ENCODE measurements around the gene CROT. TPM values are rescaled to one million over a fixed set of nuclear protein-coding genes. Genes with fewer than 3 reads are reported as not detected.

Gene CROT
- total RNA-seq, 4 donors from 2014 or later: 10.9 to 13.1 (median 11.9) TPM

DNA sequence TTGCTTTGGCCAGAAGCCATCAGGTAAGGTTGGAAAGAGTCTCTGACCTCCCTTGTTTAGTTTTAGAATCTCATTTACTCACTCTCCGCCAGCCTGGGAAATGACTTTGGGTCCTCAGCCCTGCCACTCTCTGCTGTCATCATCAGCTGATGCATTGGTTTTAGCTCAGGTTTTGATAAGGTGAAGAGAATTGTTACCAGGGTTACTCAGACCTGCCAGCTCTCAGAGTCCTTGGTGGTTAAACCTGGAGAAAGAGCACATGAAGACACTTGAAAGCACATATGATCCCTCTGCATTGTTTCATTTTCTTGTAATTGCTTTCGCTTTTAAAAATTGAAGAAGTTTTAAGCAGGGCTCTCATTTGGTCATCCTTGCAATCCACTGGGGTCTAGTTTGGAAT lies 4.0 kb upstream of the CROT start:
- WGBS, 2 donors: 93 to 100% methylated on average over 2 of the region's 2 CpGs
- H3K36me3 ChIP-seq: peaks cover 0 to 30% (median 2%) of the 10 kb centered on the region in 3 donors
- DNase-seq (ENCODE audit: low spot score in 2 of 2): no peak

DNA sequence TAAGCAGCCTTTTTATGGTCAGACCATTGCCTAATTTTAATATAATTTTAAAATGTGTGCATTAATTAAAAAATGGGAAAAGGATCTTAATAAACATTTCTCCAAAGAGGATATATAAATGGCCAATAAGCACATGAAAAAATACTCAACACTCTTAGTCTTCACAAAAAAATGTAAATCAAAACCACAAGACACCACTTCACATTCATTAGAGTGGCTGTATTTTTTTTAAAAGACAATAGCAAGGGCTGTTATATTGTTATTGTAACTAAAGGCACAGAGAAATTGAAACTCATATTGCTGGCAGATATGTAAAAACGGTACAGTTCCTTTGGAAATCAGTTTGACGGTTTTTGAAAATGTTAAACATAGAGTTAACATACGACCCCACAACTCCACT lies 3.2 kb upstream of the CROT start:
- H3K4me3 ChIP-seq: no peak overlapping the region
- 51 to 58% methylated on average over 3 of the region's 3 CpGs for WGBS, 2 donors
- peaks cover 0 to 39% (median 13%) of the 10 kb centered on the region in 4 donors for H3K4me1 ChIP-seq
- TF ChIP-seq EP300 (IDR thresholded peaks at IDR 0.05) (no peak), POLR2A (IDR thresholded peaks at IDR 0.05) (no peak)
- TF ChIP-seq, protein P1, sequence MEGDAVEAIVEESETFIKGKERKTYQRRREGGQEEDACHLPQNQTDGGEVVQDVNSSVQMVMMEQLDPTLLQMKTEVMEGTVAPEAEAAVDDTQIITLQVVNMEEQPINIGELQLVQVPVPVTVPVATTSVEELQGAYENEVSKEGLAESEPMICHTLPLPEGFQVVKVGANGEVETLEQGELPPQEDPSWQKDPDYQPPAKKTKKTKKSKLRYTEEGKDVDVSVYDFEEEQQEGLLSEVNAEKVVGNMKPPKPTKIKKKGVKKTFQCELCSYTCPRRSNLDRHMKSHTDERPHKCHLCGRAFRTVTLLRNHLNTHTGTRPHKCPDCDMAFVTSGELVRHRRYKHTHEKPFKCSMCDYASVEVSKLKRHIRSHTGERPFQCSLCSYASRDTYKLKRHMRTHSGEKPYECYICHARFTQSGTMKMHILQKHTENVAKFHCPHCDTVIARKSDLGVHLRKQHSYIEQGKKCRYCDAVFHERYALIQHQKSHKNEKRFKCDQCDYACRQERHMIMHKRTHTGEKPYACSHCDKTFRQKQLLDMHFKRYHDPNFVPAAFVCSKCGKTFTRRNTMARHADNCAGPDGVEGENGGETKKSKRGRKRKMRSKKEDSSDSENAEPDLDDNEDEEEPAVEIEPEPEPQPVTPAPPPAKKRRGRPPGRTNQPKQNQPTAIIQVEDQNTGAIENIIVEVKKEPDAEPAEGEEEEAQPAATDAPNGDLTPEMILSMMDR (IDR thresholded peaks at IDR 0.05): no peak
- no peaks in the 10 kb centered on the region for H3K27me3 ChIP-seq
- no peak overlapping the region for H3K27ac ChIP-seq
- no peak for DNase-seq (ENCODE audit: low spot score in 2 of 2)
- H3K36me3 ChIP-seq: peaks cover 0 to 23% (median 2%) of the 10 kb centered on the region in 3 donors
- H3K9me3 ChIP-seq: no peaks in the 10 kb centered on the region

More for the DNA sequence above, 4.0 kb upstream of the CROT start:
- TF ChIP-seq POLR2A (IDR thresholded peaks at IDR 0.05) (no peak), EP300 (IDR thresholded peaks at IDR 0.05) (no peak)
- TF ChIP-seq, protein P1 (IDR thresholded peaks at IDR 0.05): no peak
- peaks cover 0 to 32% (median 13%) of the 10 kb centered on the region in 4 donors for H3K4me1 ChIP-seq
- H3K9me3 ChIP-seq: no peaks in the 10 kb centered on the region
- H3K4me3 ChIP-seq: no peak overlapping the region
- H3K27ac ChIP-seq: no peak overlapping the region
- no peaks in the 10 kb centered on the region for H3K27me3 ChIP-seq

DNA sequence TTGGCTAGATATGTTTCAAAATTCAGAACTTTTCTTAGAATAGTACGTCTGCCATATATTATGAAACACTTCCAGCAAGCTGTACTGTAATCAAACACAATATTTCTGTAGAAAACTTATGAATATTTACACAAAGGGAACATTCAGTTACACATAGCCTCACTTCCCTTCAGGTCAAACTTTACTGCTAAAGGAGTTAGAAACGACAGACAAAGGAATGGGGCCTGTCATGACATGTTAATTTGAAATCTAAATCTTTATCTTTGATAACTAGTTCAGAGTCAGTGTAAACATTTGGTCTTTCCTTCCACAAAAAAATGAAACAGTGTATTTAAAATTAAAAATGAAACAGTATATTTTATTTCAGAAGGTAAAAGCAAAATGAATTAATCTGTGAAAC lies 1.0 kb upstream of the CROT start:
- no peak for TF ChIP-seq EP300 (IDR thresholded peaks at IDR 0.05)
- TF ChIP-seq, protein P1 (IDR thresholded peaks at IDR 0.05): no peak
- TF ChIP-seq POLR2A (IDR thresholded peaks at IDR 0.05): no peak
- DNase-seq (ENCODE audit: low spot score in 2 of 2): no peak
- H3K27ac ChIP-seq: peak overlapping the region; percentile 71 to 93 (median 88)
- no peaks in the 10 kb centered on the region for H3K9me3 ChIP-seq
- H3K36me3 ChIP-seq: peaks cover 0 to 26% (median 2%) of the 10 kb centered on the region in 3 donors
- H3K27me3 ChIP-seq: no peaks in the 10 kb centered on the region
- H3K4me3 ChIP-seq: peak overlapping the region; percentile 58 to 88 (median 80)
- WGBS, 2 donors: 9 to 11% methylated on average over 2 of the region's 2 CpGs
- H3K4me1 ChIP-seq: peaks cover 0 to 39% (median 13%) of the 10 kb centered on the region in 4 donors

- Histone ChIP-seq H3K4me3 (peak overlapping the region; percentile 58 to 88 (median 80)), H3K36me3 (peaks cover 0 to 30% (median 0%) of the 10 kb centered on the region in 3 donors), H3K9me3 (no peaks in the 10 kb centered on the region), H3K27me3 (no peaks in the 10 kb centered on the region), H3K27ac (peak overlapping the region; percentile 71 to 93 (median 88)), H3K4me1 (peaks cover 0 to 39% (median 13%) of the 10 kb centered on the region in 4 donors)
- TF ChIP-seq POLR2A (IDR thresholded peaks at IDR 0.05): no peak
- TF ChIP-seq EP300 (IDR thresholded peaks at IDR 0.05): no peak
- TF ChIP-seq, protein P1 (IDR thresholded peaks at IDR 0.05): no peak
- no peak for DNase-seq (ENCODE audit: low spot score in 2 of 2)
- WGBS, 2 donors: 11% methylated on average over 8 of the region's 8 CpGs
Observed at GRCh38 chr7:87345962-87346371, 503 bp downstream of the CROT start.

DNA sequence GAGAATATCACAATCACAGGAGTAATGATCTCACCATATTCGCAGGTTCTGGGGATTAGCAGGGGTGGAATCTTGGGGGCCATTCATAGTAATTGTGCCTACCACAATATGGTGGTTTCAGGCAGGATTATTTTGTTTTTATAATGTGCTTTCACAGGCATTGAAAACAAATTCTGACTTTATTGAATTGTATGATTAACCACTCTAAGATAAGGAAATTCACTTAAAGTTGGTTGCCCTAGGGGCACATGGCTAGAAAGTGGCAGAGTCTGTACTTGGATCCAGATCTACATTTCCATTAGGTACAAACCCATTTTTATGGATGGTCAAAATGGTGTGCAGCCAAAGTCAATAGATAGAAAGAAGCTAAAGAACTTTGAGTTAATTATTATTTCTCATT lies 1.7 kb downstream of the CROT start:
- H3K9me3 ChIP-seq: no peaks in the 10 kb centered on the region
- H3K27me3 ChIP-seq: no peaks in the 10 kb centered on the region
- 96 to 100% methylated on average over 1 of the region's 1 CpG for WGBS, 2 donors
- no peak overlapping the region for H3K27ac ChIP-seq
- no peak overlapping the region for H3K4me3 ChIP-seq
- peaks cover 0 to 38% (median 0%) of the 10 kb centered on the region in 3 donors for H3K36me3 ChIP-seq
- no peak for DNase-seq (ENCODE audit: low spot score in 2 of 2)
- TF ChIP-seq POLR2A (IDR thresholded peaks at IDR 0.05) (no peak), EP300 (IDR thresholded peaks at IDR 0.05) (no peak)
- TF ChIP-seq, protein P1 (IDR thresholded peaks at IDR 0.05): no peak
- peaks cover 0 to 39% (median 13%) of the 10 kb centered on the region in 4 donors for H3K4me1 ChIP-seq
